H1 (cell line): Measurements from ENCODE around the gene OTOS. TPM values are rescaled to one million over a fixed set of nuclear protein-coding genes. Genes with fewer than 3 reads are reported as not detected.

Experiments used
- ATF3 ChIP-seq: IDR thresholded peaks from 2 replicates; pipeline ENCODE4 v1.6.1; 2011; ENCODE audit warnings: low read depth, mild to moderate bottlenecking, low read length; ENCODE audit not compliant: insufficient read depth
- NRF1 ChIP-seq: IDR thresholded peaks from 2 replicates; pipeline ENCODE4 v1.6.1; 2011; ENCODE audit warnings: mild to moderate bottlenecking, low read depth, low read length, improper control_type of control experiment
- SP1 ChIP-seq: IDR thresholded peaks from 2 replicates; pipeline ENCODE4 v1.6.1; 2011; ENCODE audit warnings: low read depth, low read length
- TBP ChIP-seq: IDR thresholded peaks from 2 replicates; pipeline ENCODE4 v1.6.1; 2011; ENCODE audit warnings: low read depth, low read length, improper control_type of control experiment
- polyA plus RNA-seq, 7 experiments: library from polyadenylated mRNA; depleted of rRNA in 3 of 7; stranded (reverse) in 5 of 7; unstranded in 2 of 7; fragments of >200 nt in 5 of 7; fragments of 200-250 nt in 2 of 7; gene quantifications; 1 replicate in 5 of 7; 2 replicates in 1 of 7; 4 replicates in 1 of 7; pipeline versions ENCODE4 v1.2.1 to v1.2.3, GENCODE V29; 2011 to 2013; ENCODE audit warnings: missing spikeins in 2 of 7, mixed read lengths in 2 of 7
- total RNA-seq: library from RNA; stranded (reverse); fragmentation: NEBNext Ultra II Directional; extraction: Animal tissue kit (Norgen Biotek cat#: 25700); gene quantifications from 2 replicates; pipeline ENCODE4 v1.2.1, GENCODE V29; 2021

OTOS gene
- total and polyA plus RNA-seq, 2 of the 8 experiments (the other 6 are each of a cell fraction or from before 2014, with no cell fraction given): 0.17 TPM; not detected in 1

- TF ChIP-seq NRF1 (no peak), ATF3 (no peak), SP1 (no peak), TBP (no peak)
- TF ChIP-seq, all 59 proteins: peak for 0
Measured at GRCh38 chr2:240126731-240127130, 13.7 kb downstream of the OTOS start (continued).
